IPS-20b (cell line): Measurements from ENCODE around the gene PGAP3.
A peak's percentile ranks its signal among the peaks of the same experiment; 100 is the strongest.

Experiments
- H3K27ac ChIP-seq: one replicate; pipeline ENCODE4 v1.5.1; 2013; ENCODE audit warnings: low read length
- H3K27me3 ChIP-seq: 2 replicates; pipeline ENCODE4 v1.6.1; 2013; ENCODE audit warnings: mild to moderate bottlenecking, low read length, inconsistent platforms; ENCODE audit not compliant: insufficient read depth
- H3K36me3 ChIP-seq: 2 replicates; pipeline ENCODE4 v1.6.1; 2013; ENCODE audit warnings: low read depth, mild to moderate bottlenecking, inconsistent platforms, low read length, moderate library complexity; ENCODE audit not compliant: insufficient read depth
- H3K4me1 ChIP-seq: 2 replicates; pipeline ENCODE4 v1.6.1; 2013; ENCODE audit warnings: mild to moderate bottlenecking, control low read depth, inconsistent platforms, low read length, moderate library complexity; ENCODE audit not compliant: insufficient read depth
- H3K4me3 ChIP-seq: 2 replicates; pipeline ENCODE4 v1.5.1; 2013; ENCODE audit warnings: mild to moderate bottlenecking, low read length, inconsistent platforms
- H3K9ac ChIP-seq: 2 replicates; pipeline ENCODE4 v1.6.1; 2013; ENCODE audit warnings: low read depth, mild to moderate bottlenecking, inconsistent platforms, low read length, moderate library complexity
- H3K9me3 ChIP-seq: 2 replicates; pipeline ENCODE4 v1.6.1; 2013; ENCODE audit warnings: mild to moderate bottlenecking, low read depth, low read length, inconsistent platforms; ENCODE audit not compliant: insufficient read depth

The PGAP3 gene

GRCh38 chr17:39674179-39674578 lies 13.7 kb downstream of the PGAP3 start:
- Histone ChIP-seq H3K27me3 (peaks cover 19% of the 10 kb centered on the region), H3K4me1 (peaks cover 2% of the 10 kb centered on the region; the same call in 1 of the 2 replicates), H3K36me3 (peaks cover 16% of the 10 kb centered on the region; the same call in 1 of the 2 replicates), H3K9ac (no peak overlapping the region), H3K9me3 (no peaks in the 10 kb centered on the region), H3K4me3 (no peak overlapping the region), H3K27ac (no peak overlapping the region)

GRCh38 chr17:39673335-39674081 lies 14.3 kb downstream of the PGAP3 start:
- Histone ChIP-seq H3K9ac (no peak overlapping the region), H3K9me3 (no peaks in the 10 kb centered on the region), H3K4me1 (peaks cover 5% of the 10 kb centered on the region; the same call in 1 of the 2 replicates), H3K4me3 (no peak overlapping the region), H3K27ac (no peak overlapping the region), H3K36me3 (peaks cover 16% of the 10 kb centered on the region; the same call in 1 of the 2 replicates), H3K27me3 (peaks cover 25% of the 10 kb centered on the region)

- peaks cover 33% of the 10 kb centered on the region for H3K27me3 ChIP-seq
- peaks cover 14% of the 10 kb centered on the region; the same call in 1 of the 2 replicates for H3K36me3 ChIP-seq
- H3K4me1 ChIP-seq: peaks cover 5% of the 10 kb centered on the region; the same call in 1 of the 2 replicates
- no peak overlapping the region for H3K4me3 ChIP-seq
- H3K27ac ChIP-seq: no peak overlapping the region
- no peak overlapping the region for H3K9ac ChIP-seq
- H3K9me3 ChIP-seq: no peaks in the 10 kb centered on the region
These were observed 15.1 kb downstream of the PGAP3 start for GRCh38 chr17:39672522-39673334.

- no peaks in the 10 kb centered on the region for H3K9me3 ChIP-seq
- H3K36me3 ChIP-seq: peaks cover 9% of the 10 kb centered on the region; the same call in 1 of the 2 replicates
- H3K4me3 ChIP-seq: no peak overlapping the region
- H3K9ac ChIP-seq: no peak overlapping the region
- H3K27me3 ChIP-seq: peaks cover 41% of the 10 kb centered on the region
- H3K4me1 ChIP-seq: peaks cover 5% of the 10 kb centered on the region; the same call in 1 of the 2 replicates
- no peak overlapping the region for H3K27ac ChIP-seq
These were observed 16.0 kb downstream of the PGAP3 start for GRCh38 chr17:39671651-39672521.

- H3K9me3 ChIP-seq: no peaks in the 10 kb centered on the region
These were observed 17.1 kb downstream of the PGAP3 start for GRCh38 chr17:39670746-39671145.

GRCh38 chr17:39669897-39670735 lies 17.7 kb downstream of the PGAP3 start:
- peaks cover 13% of the 10 kb centered on the region; the same call in 1 of the 2 replicates for H3K4me1 ChIP-seq
- H3K9ac ChIP-seq: no peak overlapping the region
- no peaks in the 10 kb centered on the region for H3K36me3 ChIP-seq
- peaks cover 56% of the 10 kb centered on the region for H3K27me3 ChIP-seq
- H3K4me3 ChIP-seq: no peak overlapping the region
- no peak overlapping the region for H3K27ac ChIP-seq
- H3K9me3 ChIP-seq: no peaks in the 10 kb centered on the region

More at GRCh38 chr17:39670746-39671145, 17.1 kb downstream of the PGAP3 start:
- peaks cover 9% of the 10 kb centered on the region; the same call in 1 of the 2 replicates for H3K4me1 ChIP-seq
- peaks cover 53% of the 10 kb centered on the region for H3K27me3 ChIP-seq
- H3K36me3 ChIP-seq: no peaks in the 10 kb centered on the region
- no peak overlapping the region for H3K9ac ChIP-seq
- H3K4me3 ChIP-seq: no peak overlapping the region
- H3K27ac ChIP-seq: no peak overlapping the region

- H3K36me3 ChIP-seq: no peaks in the 10 kb centered on the region
- H3K4me3 ChIP-seq: peak within 1 kb of the TSS; percentile 56
- peak within 1 kb of the TSS; percentile 4; the same call in 1 of the 2 replicates for H3K9ac ChIP-seq
- H3K9me3 ChIP-seq: no peaks in the 10 kb centered on the region
- peaks cover 56% of the 10 kb centered on the region for H3K27me3 ChIP-seq
- H3K4me1 ChIP-seq: peaks cover 19% of the 10 kb centered on the region
- H3K27ac ChIP-seq: no peak within 1 kb of the TSS
These were observed 19.6 kb downstream of the PGAP3 start, which contains the start of gene PNMT for GRCh38 chr17:39667945-39668924. Gene PNMT, plus strand, starts transcription at chr17:39668453. Its CDS starts 23 bp downstream, at chr17:39668476.

GRCh38 chr17:39667262-39667944 lies 20.5 kb downstream of the PGAP3 start:
- Histone ChIP-seq H3K4me1 (peaks cover 19% of the 10 kb centered on the region), H3K27ac (no peak overlapping the region), H3K4me3 (peak overlapping the region; percentile 56; the same call in 1 of the 2 replicates), H3K9me3 (no peaks in the 10 kb centered on the region), H3K36me3 (no peaks in the 10 kb centered on the region), H3K27me3 (peaks cover 56% of the 10 kb centered on the region), H3K9ac (peak overlapping the region; percentile 15; the same call in 1 of the 2 replicates)

GRCh38 chr17:39666601-39667261 lies 21.1 kb downstream of the PGAP3 start:
- H3K27ac ChIP-seq: no peak overlapping the region
- H3K4me1 ChIP-seq: peaks cover 19% of the 10 kb centered on the region
- peak overlapping the region; percentile 15; the same call in 1 of the 2 replicates for H3K9ac ChIP-seq
- peak overlapping the region; percentile 56; the same call in 1 of the 2 replicates for H3K4me3 ChIP-seq
- peaks cover 56% of the 10 kb centered on the region for H3K27me3 ChIP-seq
- no peaks in the 10 kb centered on the region for H3K9me3 ChIP-seq
- H3K36me3 ChIP-seq: no peaks in the 10 kb centered on the region
